HEK293T (cell line): ENCODE measurements around the gene ARHGAP29.

ENCODE experiments used
- ARNT ChIP-seq: fragments of 450-650 bp; IDR thresholded peaks from 2 replicates; pipeline ENCODE4 v1.6.1; 2017; ENCODE audit warnings: mild to moderate bottlenecking
- BHLHE40 ChIP-seq: fragments of 450-650 bp; IDR thresholded peaks from 2 replicates; pipeline ENCODE4 v1.6.1; 2016; ENCODE audit warnings: mild to moderate bottlenecking, moderate library complexity, borderline replicate concordance
- CTBP1 ChIP-seq: fragments of 450-650 bp; IDR thresholded peaks from 2 replicates; pipeline ENCODE4 v1.6.1; 2016; ENCODE audit warnings: borderline replicate concordance
- ELF4 ChIP-seq: fragments of 450-650 bp; IDR thresholded peaks from 2 replicates; pipeline ENCODE4 v1.6.1; 2017; ENCODE audit warnings: antibody characterized with exemption
- FOXA1 ChIP-seq: fragments of 450-650 bp; IDR thresholded peaks from 2 replicates; pipeline ENCODE4 v1.6.1; 2016; ENCODE audit warnings: mild to moderate bottlenecking
- FOXK2 ChIP-seq: fragments of 450-650 bp; IDR thresholded peaks from 2 replicates; pipeline ENCODE4 v1.6.1; 2016; ENCODE audit warnings: mild to moderate bottlenecking
- FOXM1 ChIP-seq: fragments of 450-650 bp; IDR thresholded peaks from 2 replicates; pipeline ENCODE4 v1.6.1; 2017; ENCODE audit warnings: mild to moderate bottlenecking, borderline replicate concordance
- HDGF ChIP-seq: fragments of 450-650 bp; IDR thresholded peaks from 2 replicates; pipeline ENCODE4 v1.6.1; 2017; ENCODE audit warnings: antibody characterized with exemption, borderline replicate concordance
- LEF1 ChIP-seq: fragments of 450-650 bp; IDR thresholded peaks from 2 replicates; pipeline ENCODE4 v1.6.1; 2017; ENCODE audit warnings: mild to moderate bottlenecking, borderline replicate concordance
- NFRKB ChIP-seq: fragments of 450-650 bp; IDR thresholded peaks from 2 replicates; pipeline ENCODE4 v1.6.1; 2016; ENCODE audit warnings: mild to moderate bottlenecking, moderate library complexity
- PKNOX1 ChIP-seq: fragments of 450-650 bp; IDR thresholded peaks from 2 replicates; pipeline ENCODE4 v1.6.1; 2016
- SP1 ChIP-seq: fragments of 450-650 bp; IDR thresholded peaks from 2 replicates; pipeline ENCODE4 v1.6.1; 2017
- SUZ12 ChIP-seq: fragments of 450-650 bp; IDR thresholded peaks from 2 replicates; pipeline ENCODE4 v1.6.1; 2016; ENCODE audit warnings: mild to moderate bottlenecking
- TARDBP ChIP-seq: fragments of 450-650 bp; IDR thresholded peaks from 2 replicates; pipeline ENCODE4 v1.6.1; 2016

- TF ChIP-seq FOXM1 (no peak), CTBP1 (no peak), SP1 (no peak), BHLHE40 (no peak), ELF4 (no peak), ARNT (no peak), NFRKB (no peak), PKNOX1 (no peak), SUZ12 (no peak), FOXK2 (no peak), FOXA1 (no peak), HDGF (no peak), TARDBP (no peak), LEF1 (no peak)
Observed at GRCh38 chr1:94178901-94179300, 58.5 kb downstream of the ARHGAP29 start.
